Measurements from ENCODE around the gene ARSG.
"Not testable (repeated sequence)": the region's sequence is repeated elsewhere in the genome, so short reads cannot be mapped to it uniquely, and the experiment has no call there.

ARSG gene

DNA sequence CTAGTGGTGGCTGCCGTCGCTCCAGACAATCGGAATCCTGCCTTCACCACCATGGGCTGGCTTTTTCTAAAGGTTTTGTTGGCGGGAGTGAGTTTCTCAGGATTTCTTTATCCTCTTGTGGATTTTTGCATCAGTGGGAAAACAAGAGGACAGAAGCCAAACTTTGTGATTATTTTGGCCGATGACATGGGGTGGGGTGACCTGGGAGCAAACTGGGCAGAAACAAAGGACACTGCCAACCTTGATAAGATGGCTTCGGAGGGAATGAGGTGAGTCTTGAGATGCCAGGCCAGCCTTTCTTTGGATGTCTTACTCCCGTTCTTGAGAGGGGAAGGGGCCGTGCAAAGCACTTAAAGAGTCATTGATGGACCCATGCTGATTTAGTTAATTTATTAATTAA, 16.1 kb downstream of the ARSG start:
- no peak for DNase-seq

DNA sequence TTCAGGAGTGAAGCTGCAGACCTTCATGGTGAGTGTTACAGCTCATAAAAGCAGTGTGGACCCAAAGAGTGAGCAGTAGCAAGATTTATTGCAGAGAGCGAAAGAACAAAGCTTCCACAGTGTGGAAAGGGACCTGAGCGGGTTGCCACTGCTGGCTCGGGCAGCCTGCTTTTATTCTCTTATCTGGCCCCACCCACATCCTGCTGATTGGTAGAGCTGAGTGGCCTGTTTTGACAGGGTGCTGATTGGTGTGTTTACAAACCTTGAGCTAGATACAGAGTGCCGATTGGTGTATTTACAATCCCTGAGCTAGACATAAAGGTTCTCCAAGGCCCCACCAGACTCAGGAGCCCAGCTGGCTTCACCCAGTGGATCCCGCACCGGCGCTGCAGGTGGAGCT, 17.2 kb downstream of the ARSG start:
- DNase-seq: not testable (repeated sequence)

DNA sequence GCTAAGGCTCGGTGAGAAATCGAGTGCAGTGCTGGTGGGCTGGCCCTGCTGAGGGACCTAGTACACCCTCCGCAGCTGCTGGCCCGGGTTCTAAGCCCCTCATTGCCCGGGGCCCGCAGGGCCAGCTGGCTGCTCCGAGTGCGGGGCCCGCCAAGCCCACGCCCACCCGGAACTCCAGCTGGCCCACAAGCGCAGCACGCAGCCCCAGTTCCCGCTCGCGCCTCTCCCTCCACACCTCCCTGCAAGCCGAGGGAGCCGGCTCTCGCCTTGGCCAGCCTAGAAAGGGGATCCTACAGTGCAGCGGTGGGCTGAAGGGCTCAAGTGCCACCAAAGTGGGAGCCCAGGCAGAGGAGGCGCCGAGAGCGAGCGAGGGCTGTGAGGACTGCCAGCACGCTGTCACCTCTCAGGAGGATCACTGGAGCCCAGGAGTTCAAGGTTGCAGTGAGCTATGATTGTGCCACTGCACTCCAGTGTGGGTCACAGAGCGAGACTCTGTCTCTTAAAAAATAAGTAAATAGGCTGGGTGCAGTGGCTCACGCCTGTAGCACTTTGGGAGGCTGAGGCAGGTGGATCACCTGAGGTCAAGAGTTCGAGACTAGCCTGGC, 17.9 kb downstream of the ARSG start:
- DNase-seq: not testable (repeated sequence)

DNA sequence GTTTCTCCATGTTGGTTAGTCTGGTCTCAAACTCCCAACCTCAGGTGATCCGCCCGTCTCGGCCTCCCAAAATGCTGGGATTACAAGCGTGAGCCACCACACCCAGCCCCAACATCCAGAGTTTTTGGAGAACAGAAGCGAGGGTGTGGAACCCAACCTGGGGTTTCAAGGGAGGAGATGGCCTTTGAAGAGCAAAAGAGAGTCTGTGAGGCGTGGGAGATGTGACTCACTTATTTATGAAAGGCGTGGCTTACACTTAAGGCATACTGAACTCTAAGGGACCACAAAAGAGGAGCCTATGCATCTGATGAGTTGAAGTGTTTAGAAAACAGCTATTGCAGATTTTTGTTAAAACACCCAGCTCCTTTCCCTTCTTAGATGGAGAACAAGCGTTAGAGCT, 18.9 kb downstream of the ARSG start:
- DNase-seq: no peak

DNA sequence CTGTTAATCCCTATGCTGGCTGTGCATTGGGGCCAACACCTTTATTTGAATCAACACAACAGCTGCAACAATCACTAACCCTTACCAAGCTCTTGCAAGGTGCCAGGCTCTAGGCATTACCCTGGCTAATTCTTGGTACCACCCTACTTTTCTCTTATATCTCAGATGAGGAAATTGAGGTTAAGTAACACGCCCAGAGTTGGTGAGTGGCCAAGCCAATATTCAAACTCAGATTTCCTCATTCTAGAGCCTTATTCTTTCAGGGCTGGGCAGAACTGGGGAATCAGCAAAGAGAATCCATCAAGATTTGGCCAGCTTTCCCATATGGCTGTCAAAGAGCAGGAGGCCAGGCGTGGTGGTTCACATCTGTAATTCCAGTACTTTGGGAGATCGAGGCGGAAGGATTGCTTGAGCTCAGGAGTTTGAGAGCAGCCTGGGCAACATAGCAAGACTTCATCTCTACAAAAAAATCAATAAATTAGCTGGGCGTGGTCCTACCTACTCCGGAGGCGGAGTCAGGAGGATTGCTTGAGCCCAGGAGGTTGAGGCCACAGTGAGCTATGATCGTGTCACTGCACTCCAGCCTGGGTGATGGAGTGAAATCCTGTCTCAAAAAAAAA, 23.7 kb downstream of the ARSG start:
- no peak for DNase-seq

DNA sequence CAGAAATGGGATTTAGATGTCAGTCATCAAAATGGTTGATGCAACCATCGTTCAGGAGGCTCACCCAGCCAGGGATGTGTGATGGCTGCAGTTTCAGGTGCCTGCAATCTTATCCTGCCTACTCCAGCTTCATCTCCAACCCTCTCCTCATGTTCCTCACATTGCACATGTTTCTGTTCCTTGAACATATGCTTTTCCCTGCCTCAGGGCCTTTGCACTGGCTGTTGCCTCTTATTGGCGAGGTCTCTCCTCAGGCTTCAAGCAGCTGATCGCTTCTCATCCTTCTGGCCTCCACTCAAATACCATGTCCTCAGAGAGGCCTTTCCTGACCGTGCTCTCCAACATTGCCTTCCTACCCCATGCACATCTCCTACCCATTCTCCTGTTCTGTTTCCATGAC, 24.6 kb downstream of the ARSG start:
- no peak for DNase-seq

DNA sequence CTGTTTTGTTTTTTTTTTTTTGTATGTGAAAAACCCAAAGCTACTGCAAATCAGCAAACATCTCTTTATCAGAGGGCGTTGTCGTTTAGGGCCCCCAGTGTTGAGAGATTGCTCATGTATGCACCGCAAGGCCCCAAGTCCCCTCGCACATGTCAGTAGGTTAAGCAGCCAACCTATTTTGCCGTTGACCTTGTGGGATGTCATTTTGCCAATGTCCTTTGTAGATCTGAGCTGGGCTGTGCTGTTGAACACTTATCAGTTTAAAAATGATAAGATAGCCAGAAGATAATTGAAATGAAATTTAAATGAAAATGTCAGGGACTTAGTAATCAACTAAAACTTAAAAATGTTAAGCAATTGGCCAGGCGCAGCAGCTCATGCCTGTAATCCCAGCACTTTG, 26.2 kb downstream of the ARSG start:
- DNase-seq: no peak

DNA sequence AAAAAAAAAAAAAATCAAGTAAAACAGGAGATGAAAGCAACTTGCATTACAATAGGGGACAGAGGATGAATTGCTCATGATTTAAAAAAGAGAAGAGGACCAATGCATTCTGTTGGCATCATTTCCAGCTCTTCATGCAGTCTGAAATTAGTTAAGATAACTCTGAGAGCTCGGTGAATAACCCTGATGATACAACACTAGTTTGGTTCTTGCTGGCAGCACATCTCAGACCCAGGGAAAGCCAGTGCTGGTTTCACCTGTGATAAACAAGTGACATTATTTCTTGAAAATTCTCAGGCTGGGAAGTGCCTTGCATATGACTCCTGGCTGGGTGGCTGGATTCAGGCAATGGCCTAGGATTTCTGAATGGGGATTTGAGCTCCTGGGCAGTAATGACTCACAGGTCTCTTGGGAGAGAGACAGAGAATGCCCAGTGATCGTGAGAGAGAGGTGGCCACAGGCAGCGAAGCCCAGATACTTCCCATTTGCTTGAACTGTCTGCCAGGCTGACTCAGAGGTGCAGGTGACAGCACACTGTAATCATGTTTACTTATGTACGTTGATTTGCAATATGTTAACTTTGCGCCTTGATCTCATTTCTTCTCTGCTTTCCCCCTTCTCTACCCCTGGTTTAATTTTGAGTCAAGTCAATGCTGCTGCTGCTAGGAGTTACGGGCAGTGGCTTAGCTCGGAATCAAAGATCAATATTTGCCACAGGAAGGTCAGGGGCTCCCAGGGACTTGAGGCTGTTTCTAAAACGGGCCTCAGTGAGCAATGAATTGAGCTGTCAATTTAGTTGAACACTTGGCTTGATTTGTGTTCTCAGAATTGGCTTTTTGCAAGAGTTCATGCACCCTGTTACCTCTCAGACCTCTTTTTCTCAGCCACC, 27.1 kb downstream of the ARSG start:
- DNase-seq: peak; percentile 80

DNA sequence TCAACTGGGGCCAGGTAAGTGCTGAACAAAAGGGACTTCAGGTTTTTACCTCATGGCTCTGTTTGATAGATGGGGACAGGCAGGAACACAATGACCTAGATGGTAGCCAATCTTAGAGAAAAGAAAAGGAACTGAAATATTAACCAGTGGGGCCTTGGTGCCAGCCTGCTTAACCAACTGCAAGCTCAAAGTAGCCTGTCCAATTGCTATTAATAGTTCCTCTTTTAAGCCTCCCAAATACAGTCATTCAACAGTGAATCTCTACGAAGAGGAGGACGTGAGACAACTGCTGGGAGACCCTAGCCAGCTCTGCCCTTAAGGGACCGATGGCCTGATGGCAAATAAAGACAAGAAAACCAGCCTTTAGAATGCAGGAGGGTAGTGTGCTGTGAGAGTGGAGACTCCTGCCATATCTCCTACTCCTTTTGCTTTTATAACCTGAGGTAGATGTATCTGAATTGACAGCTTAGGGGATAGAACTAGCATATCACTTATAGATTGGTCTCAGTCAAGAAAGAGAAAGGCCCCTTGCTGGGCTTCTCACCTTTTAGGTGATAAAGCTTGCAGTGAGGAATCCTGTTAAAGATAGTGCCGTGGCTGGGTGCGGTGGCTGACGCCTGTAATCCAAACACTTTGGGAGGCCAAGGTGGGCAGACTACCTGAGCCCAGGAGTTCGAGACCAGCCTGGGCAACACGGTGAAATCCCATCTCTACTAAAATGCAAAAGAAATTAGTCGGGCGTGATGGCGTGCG, 28.3 kb downstream of the ARSG start:
- peak; percentile 56 for DNase-seq

DNA sequence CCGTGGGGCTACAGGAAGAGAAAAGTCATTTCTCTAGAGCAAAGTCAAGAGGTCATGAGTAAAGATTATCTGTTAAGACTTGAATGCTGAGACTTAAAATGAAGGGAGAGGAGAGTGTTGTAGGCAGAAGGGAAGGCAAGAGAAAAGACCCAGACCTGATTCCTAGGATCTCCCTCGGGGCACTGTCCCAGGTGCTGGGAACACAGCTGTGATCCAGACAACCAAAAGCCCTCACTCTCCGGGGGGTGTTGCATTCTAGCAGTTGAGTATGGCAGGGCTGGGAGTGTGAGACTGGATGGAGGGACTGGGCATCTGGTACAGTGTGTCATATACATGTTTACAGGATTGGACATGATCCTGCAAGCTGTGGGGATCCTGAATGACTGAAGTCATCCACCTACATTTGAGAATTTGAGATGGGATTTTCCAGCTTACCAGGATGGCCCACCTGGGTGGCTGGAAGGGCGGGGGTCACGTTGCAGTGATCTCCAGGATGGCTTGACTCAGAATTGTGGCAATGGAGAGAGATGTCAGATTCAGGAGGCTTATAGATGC, 29.1 kb downstream of the ARSG start:
- peak; percentile 19 for DNase-seq

DNA sequence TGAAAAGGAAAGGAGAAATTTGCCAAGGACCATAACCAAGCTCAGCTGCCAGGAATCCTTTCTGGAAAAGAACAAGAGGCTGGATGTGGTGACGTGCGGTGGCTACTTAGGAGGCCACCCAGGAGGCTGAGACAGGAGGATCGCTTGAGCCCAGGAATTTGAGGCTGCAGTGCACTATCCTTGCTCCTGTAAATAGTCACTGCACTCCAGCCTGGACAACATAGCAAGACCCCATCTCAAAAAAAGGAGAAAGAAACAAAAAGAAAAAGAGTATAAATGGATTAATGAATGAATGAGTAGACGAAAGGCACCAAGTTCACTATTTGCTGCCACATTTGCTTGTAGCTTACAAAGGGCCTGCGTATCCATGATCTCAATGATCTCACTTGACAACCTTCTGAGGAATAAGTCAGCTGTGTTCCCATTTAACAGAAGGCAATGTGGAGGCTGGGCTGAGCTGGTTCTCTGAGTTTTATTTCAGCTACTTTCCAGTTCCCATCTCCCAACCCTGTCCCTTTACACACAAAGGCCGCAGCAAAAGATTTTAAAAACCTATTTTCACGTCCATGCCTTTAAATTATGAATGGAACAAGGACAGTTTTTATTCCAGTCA, 29.8 kb downstream of the ARSG start:
- DNase-seq: no peak

DNA sequence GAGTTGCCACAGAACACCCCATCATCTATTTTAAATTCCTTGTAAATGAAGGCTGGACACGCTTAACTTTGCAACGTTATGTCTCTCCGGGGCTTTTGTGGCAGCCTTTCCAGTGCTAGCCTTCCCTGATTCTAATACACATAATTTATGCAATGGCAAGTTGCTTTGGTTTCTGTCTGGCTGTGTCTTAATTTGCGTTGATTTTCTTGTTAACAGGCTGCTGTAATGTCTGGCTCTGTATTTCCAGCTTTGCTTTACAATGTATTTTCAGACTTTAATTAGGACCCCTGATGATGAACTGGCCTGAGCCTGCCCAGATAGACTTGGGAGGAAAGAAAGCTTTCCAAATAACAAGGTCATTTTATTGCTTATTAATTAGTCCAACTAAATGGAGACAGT, 30.3 kb downstream of the ARSG start:
- peak; percentile 58 for DNase-seq

DNA sequence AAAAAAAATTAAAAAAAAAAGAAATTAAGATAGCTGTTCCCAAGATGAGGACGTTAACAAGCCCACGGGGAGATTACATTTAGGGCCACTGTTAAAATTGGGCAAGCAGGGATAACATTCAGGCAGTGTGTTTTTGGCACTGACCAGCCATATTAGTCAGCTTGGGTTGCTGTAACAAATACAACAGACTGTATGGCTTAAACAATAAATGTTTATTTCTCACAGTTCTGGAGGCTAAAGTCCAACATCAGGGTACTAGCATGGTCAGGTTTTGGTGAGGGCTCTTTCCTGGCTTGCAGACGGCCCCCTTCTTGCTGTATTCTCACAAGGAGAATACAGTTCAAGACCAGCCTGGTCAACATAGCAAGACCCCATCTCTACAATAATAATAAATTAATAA, 31.3 kb downstream of the ARSG start:
- no peak for DNase-seq

DNA sequence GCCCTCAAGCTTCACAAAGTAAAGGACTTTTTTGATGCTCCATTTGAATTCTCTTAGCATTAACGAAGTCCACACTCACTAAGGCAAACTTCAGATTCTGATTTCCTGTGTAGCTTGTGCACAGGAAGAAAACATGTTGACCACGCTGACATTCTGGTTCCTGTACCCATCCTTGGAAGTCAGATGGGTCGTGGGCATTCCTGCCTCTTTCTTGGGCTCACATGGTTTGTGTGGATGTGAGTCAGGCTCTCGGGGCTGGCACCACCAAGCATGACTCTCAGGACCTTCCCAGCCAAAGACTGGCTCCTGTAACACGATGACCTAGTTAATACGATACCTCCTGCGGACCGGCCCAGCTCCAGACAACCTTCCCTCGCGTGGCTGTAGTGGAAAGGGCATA, 32.8 kb downstream of the ARSG start:
- DNase-seq: no peak

DNA sequence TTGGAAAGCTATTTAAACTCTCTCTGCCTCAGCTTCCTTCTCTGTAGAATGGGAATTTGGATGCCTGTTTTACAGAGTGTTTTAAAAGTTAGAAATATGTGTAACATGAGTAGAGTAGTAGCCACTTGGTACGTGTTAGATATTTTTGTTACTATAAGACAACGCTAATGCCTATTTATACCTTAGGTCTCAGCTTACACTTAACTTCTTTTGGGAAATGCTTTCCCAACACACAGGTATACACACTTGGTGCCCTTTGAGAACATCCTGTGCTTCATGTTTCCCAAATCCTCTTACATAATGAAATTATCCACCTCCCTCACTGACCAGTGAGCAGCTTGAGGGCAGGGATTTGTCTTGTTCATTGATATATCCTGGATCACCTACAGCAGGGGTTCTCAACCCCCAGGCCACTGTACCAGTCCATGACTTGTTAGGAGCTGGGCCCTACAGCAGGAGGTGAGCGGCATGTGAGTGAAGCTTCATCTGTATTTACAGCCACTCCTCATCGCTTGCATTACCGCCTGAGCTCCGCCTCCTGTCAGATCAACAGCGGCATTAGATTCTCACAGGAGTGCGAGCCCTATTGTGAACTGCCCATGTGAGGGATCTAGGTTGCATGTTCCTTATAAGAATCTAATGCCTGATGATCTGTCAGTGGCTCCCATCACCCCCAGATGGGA, 33.5 kb downstream of the ARSG start:
- DNase-seq: no peak

DNA sequence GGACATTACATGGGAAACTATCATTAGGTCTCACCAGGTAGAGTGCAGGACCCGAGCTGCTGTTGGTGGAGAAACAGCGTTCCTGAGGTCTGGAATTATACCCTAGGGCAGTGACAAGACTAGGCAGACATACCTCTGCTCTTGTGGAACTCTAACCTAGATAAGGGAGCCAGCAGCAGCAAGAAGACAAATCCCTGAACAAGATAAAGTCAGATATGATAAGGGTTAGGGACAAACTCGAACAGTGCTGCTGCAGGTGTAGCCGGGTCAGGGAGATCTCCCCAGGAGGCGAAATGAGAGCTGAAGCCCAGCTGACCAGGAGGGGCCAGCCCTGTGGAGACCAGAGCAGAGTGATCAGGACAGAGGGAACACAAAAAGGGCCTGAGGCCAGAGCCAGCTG, 34.7 kb downstream of the ARSG start:
- DNase-seq: no peak

DNA sequence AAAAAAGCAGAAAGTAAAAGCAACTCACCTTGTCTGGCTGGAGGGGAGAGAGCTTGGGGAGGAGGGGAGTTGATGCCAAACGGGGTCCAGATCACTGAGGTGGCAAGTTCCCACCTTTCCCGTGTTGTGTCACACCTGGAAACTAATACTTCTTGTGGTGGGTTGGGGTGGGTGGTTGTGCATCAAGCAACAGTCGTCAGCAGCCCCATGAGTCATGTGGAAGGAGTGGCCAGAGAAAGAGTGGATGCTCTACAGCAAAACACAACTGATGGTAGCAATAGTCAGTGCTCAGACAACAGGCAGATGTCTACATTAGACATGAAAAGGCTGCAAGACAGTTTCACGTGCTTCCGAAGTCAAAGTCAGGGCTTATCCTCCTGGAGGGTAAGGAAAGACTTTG, 35.4 kb downstream of the ARSG start:
- DNase-seq: no peak

DNA sequence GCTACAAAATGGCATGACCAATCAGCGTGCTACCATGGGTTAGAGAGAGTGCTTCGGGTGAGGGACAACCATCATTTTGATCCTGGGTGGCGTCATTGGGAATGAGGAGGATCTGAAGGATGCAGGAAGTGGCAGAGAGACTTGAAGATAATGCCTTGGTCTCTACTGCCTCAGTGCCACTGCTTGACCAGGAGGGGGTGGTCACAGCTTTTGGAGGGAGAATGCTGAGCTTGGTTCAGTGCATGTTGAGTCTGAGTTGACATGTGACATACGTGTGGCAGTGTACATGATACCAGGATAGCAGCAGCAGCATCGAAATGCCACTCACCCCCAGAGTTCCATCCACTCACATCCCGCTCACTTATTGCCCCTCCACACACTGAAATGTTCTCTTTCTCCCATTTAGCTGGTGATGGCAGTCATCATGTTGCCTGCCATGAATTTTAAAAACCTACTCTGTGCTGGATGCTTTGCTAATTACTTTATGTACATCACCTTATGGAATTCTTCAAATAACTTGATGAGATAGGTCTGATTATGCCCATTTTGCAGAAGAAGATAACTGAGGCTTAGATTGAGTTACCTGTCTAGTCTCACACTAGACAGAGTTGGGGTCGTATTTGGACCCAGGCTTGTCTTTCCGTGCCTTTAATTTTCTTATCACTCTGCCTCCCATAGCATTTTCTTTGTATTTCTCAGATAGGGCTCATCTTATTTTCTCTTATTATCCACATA, 36.7 kb downstream of the ARSG start:
- no peak for DNase-seq

DNA sequence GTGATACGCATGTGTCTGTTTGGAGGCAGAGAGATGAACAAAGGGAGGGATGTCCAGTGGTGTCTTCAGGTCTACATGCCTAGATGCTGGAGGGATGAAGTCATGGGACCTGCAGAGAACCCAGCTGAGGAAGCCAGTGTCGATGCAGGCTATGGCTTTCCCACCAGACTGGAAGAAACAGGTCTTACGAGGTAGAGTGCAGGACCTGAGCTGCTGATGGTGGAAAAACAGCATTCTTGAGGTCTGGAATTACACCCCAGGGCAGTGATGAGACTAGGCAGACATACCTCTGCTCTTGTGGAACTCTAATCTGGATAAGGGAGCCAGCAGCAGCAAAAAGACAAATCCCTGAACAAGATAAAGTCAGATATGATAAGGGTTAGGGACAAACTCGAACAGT, 37.4 kb downstream of the ARSG start:
- DNase-seq: no peak

DNA sequence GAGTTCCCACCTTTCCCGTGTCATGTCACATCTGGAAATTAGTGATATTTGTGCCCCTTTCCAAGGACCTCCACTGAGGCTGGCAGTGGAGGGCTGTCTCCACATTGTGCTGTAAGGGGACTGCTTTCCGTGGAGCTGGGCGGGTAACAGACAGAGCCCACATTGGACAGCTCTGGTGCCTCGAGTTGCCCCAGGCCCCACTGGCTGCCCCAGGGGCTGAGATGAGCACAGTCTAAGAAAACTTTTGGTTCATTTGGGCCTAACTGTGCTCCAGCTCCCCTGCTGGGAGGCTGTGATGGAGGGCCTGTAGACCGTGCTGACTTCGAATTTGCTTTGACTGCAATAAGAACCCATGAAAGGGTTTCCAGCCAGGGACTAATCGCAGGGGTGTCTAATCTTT, 38.0 kb downstream of the ARSG start:
- no peak for DNase-seq

DNA sequence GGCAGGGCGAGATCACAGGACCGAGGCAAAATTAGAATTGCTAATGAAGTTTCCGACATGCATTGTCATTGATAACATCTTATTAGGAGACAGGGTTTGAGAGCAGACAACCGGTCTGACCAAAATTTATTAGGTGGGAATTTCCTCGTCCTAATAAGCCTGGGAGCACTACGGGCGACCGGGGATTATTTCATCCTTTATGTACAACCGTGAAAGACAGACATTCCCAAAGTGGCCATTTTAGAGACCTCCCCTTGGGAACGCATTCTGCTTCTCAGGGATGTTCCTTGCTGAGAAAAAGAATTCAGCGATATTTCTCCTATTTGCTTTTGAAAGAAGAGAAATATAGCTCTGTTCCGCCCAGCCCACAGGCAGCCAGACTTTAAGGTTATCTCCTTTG, 40.6 kb downstream of the ARSG start:
- not testable (repeated sequence) for DNase-seq

Data from retina (tissue), 1 donor.